H1 (cell line): Measurements from ENCODE around the gene CENATAC.

Experiments
- ASH2L ChIP-seq: fragments of 200-600, 300-600 bp; sonication (generic); IDR thresholded peaks from one replicate; pipeline ENCODE4 v1.7.1; 2017; ENCODE audit warnings: low read length
- CHD1 ChIP-seq: IDR thresholded peaks from 2 replicates; pipeline ENCODE4 v1.6.1; 2012; ENCODE audit warnings: low read depth, low read length, improper control_type of control experiment
- CREB1 ChIP-seq: IDR thresholded peaks from 2 replicates; pipeline ENCODE4 v1.6.1; 2012; ENCODE audit warnings: inconsistent platforms
- HDAC6 ChIP-seq: IDR thresholded peaks from one replicate; pipeline ENCODE4 v1.7.1; 2012; ENCODE audit warnings: low read depth, mild to moderate bottlenecking, inconsistent platforms, low read length, moderate library complexity
- RFX5 ChIP-seq: IDR thresholded peaks from 2 replicates; pipeline ENCODE4 v1.6.1; 2011; ENCODE audit warnings: low read depth, low read length, improper control_type of control experiment, borderline replicate concordance
- TF ChIP-seq, protein P1 (sequence below), 3 experiments: IDR thresholded peaks; 1 replicate in 2 of 3; 2 replicates in 1 of 3; pipeline versions ENCODE4 v1.5.1 to v1.6.1; 2011; ENCODE audit warnings: low read length in 3 of 3, mild to moderate bottlenecking in 3 of 3, inconsistent platforms in 2 of 3, low read depth in 1 of 3, moderate library complexity in 1 of 3; ENCODE audit not compliant: insufficient read depth in 1 of 3; ENCODE audit errors: control extremely low read depth in 1 of 3

DNA sequence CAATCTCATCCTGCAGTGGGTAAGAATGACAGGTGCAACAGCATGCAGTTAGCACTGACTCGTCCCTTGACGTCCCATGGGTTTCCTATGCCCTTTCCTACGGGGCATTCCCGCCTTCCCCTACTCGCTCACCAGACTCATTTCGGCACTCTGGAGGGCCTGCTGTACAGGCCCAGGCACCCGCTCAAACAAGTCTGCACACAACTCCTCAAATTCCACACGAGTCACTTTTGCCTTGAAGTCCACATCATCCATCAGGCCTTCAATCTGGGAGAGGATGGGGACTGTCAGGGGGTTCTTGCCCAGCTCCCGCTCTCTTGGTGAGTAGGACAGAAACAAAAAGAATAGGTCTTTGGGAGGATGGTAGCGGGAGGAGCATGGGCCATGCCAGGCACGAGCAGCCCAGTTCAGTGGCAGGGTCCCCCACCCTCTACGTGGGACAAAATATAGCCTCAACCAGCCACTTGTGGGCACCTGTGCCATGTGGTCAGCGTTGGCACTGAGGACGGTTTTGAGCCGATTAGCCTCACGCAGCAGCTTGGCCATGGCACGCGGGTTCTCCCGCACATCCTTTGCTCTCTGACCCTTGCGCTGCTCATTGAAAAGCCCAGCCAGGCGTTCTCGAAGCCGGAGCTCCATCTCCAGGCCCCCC lies 54.4 kb downstream of the CENATAC start:
- TF ChIP-seq ASH2L (no peak), CHD1 (no peak), HDAC6 (no peak), RFX5 (no peak), CREB1 (no peak)
- TF ChIP-seq, protein P1, sequence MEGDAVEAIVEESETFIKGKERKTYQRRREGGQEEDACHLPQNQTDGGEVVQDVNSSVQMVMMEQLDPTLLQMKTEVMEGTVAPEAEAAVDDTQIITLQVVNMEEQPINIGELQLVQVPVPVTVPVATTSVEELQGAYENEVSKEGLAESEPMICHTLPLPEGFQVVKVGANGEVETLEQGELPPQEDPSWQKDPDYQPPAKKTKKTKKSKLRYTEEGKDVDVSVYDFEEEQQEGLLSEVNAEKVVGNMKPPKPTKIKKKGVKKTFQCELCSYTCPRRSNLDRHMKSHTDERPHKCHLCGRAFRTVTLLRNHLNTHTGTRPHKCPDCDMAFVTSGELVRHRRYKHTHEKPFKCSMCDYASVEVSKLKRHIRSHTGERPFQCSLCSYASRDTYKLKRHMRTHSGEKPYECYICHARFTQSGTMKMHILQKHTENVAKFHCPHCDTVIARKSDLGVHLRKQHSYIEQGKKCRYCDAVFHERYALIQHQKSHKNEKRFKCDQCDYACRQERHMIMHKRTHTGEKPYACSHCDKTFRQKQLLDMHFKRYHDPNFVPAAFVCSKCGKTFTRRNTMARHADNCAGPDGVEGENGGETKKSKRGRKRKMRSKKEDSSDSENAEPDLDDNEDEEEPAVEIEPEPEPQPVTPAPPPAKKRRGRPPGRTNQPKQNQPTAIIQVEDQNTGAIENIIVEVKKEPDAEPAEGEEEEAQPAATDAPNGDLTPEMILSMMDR (IDR thresholded peaks at IDR 0.05; ENCODE audit: control extremely low read depth in 1 of 3, insufficient read depth in 1 of 3, low read depth in 1 of 3, low read length in 3 of 3), result no peak
